ENCODE results near the gene SMARCC1.

DNA sequence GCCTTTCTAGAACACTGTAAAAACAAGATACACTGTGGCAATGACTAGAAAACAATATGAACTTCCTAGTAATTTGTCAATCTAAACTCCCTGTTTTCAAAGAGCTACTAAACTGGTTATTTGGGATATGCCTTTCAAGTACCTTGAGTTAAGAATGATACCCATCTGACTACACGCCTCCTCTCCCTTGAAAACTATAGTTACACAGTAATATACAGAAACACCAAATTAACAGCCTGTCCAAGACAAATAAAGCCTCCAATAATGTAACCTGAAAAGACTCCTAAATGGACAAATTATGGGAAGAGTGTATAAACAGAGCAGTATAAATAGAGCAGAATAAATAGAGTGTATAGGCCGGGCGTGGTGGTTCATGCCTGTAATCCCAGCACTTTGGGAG lies 70.1 kb downstream of the SMARCC1 start:
- TF ChIP-seq, protein P1, sequence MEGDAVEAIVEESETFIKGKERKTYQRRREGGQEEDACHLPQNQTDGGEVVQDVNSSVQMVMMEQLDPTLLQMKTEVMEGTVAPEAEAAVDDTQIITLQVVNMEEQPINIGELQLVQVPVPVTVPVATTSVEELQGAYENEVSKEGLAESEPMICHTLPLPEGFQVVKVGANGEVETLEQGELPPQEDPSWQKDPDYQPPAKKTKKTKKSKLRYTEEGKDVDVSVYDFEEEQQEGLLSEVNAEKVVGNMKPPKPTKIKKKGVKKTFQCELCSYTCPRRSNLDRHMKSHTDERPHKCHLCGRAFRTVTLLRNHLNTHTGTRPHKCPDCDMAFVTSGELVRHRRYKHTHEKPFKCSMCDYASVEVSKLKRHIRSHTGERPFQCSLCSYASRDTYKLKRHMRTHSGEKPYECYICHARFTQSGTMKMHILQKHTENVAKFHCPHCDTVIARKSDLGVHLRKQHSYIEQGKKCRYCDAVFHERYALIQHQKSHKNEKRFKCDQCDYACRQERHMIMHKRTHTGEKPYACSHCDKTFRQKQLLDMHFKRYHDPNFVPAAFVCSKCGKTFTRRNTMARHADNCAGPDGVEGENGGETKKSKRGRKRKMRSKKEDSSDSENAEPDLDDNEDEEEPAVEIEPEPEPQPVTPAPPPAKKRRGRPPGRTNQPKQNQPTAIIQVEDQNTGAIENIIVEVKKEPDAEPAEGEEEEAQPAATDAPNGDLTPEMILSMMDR (IDR thresholded peaks at IDR 0.05; ENCODE audit: poor library complexity) = no peak
- TF ChIP-seq EZH2 (IDR thresholded peaks at IDR 0.05; ENCODE audit: borderline replicate concordance) = no peak
